SKM-1 treated with dmso at 0.1 percent for 144 hours (cell line): ENCODE measurements around the gene GTF3C1.

ENCODE experiments used
- DNase-seq: peaks from one replicate; lab custom pipeline; 2025; ENCODE audit not compliant: unreplicated experiment; lab: John Stamatoyannopoulos, UW

Gene GTF3C1

GRCh38 chr16:27522173-27522707 is 27.5 kb downstream of the GTF3C1 start:
- no peak for DNase-seq

- DNase-seq, result no peak
These were observed 28.6 kb downstream of the GTF3C1 start for GRCh38 chr16:27520982-27521673.

GRCh38 chr16:27518226-27518625 is 31.5 kb downstream of the GTF3C1 start:
- DNase-seq, result no peak

GRCh38 chr16:27517664-27518063 is 32.0 kb downstream of the GTF3C1 start:
- DNase-seq, result no peak

- DNase-seq, result no peak
These were observed 33.3 kb downstream of the GTF3C1 start for GRCh38 chr16:27516365-27516764.

- peak; percentile 19 for DNase-seq
These were observed 33.8 kb downstream of the GTF3C1 start for GRCh38 chr16:27515874-27516353.

- no peak for DNase-seq
These were observed 34.9 kb downstream of the GTF3C1 start for GRCh38 chr16:27514806-27515205.

- DNase-seq, result no peak
These were observed 37.9 kb downstream of the GTF3C1 start for GRCh38 chr16:27511657-27512448.

GRCh38 chr16:27508476-27508875 is 41.2 kb downstream of the GTF3C1 start:
- DNase-seq, result no peak

GRCh38 chr16:27506771-27507170 is 42.9 kb downstream of the GTF3C1 start:
- DNase-seq, result no peak

- DNase-seq, result no peak
These were observed 44.1 kb downstream of the GTF3C1 start for GRCh38 chr16:27505297-27506236.

GRCh38 chr16:27503662-27504061 is 46.1 kb downstream of the GTF3C1 start:
- DNase-seq, result no peak

- no peak for DNase-seq
These were observed 48.9 kb downstream of the GTF3C1 start for GRCh38 chr16:27500801-27501200.

- no peak for DNase-seq
These were observed 50.1 kb downstream of the GTF3C1 start for GRCh38 chr16:27499659-27500055.

- no peak for DNase-seq
These were observed 50.6 kb downstream of the GTF3C1 start for GRCh38 chr16:27498916-27499658.

GRCh38 chr16:27498031-27498825 is 51.5 kb downstream of the GTF3C1 start:
- no peak for DNase-seq

GRCh38 chr16:27495191-27495590 is 54.5 kb downstream of the GTF3C1 start:
- no peak for DNase-seq

- DNase-seq, result no peak
These were observed 57.1 kb downstream of the GTF3C1 start for GRCh38 chr16:27492588-27492979.

- no peak for DNase-seq
These were observed 57.7 kb downstream of the GTF3C1 start for GRCh38 chr16:27491894-27492587.
